HCEC 1CT (cell line): ENCODE data around the gene SLC25A15.
A peak's percentile ranks its signal among the peaks of the same experiment; 100 is the strongest.

ENCODE experiments used
- DNase-seq: peaks from one replicate; pipeline ENCODE4 v3.0.0-alpha.2; 2017

Gene SLC25A15

GRCh38 chr13:40789275-40790153 is at the start of gene SLC25A15:
TSS of gene SLC25A15 (plus strand) at chr13:40789611. CDS start at chr13:40793227, 3,616 bp downstream.
- peak; percentile 84 for DNase-seq

- DNase-seq: no peak
Observed at GRCh38 chr13:40749327-40749726, 40.1 kb upstream of the SLC25A15 start.

- no peak for DNase-seq
Observed at GRCh38 chr13:40755082-40755700, 34.2 kb upstream of the SLC25A15 start.

- no peak for DNase-seq
Observed at GRCh38 chr13:40756042-40756441, 33.4 kb upstream of the SLC25A15 start.

- no peak for DNase-seq
Observed at GRCh38 chr13:40758811-40759210, 30.6 kb upstream of the SLC25A15 start.

- peak; percentile 51 for DNase-seq
Observed at GRCh38 chr13:40762849-40763248, 26.6 kb upstream of the SLC25A15 start.

- no peak for DNase-seq
Observed at GRCh38 chr13:40764587-40765403, 24.6 kb upstream of the SLC25A15 start.

- no peak for DNase-seq
Observed at GRCh38 chr13:40765602-40766001, 23.8 kb upstream of the SLC25A15 start.

- DNase-seq: no peak
Observed at GRCh38 chr13:40769970-40770369, 19.4 kb upstream of the SLC25A15 start.

- no peak for DNase-seq
Observed at GRCh38 chr13:40770609-40770933, 18.8 kb upstream of the SLC25A15 start.

- peak; percentile 94 for DNase-seq
Observed at GRCh38 chr13:40770934-40771618, 18.3 kb upstream of the SLC25A15 start, which contains the start of gene MRPS31. TSS of gene MRPS31 (minus strand) at chr13:40771190. CDS start at chr13:40771136, 54 bp downstream.

GRCh38 chr13:40772765-40773473 is 16.5 kb upstream of the SLC25A15 start:
- DNase-seq: no peak

GRCh38 chr13:40774672-40775071 is 14.7 kb upstream of the SLC25A15 start:
- no peak for DNase-seq

GRCh38 chr13:40776232-40776631 is 13.2 kb upstream of the SLC25A15 start:
- DNase-seq: no peak

- peak; percentile 77 for DNase-seq
Observed at GRCh38 chr13:40776681-40777165, 12.7 kb upstream of the SLC25A15 start.

- DNase-seq: peak; percentile 48
Observed at GRCh38 chr13:40777166-40777808, 12.1 kb upstream of the SLC25A15 start.

GRCh38 chr13:40777809-40778175 is 11.6 kb upstream of the SLC25A15 start:
- DNase-seq: no peak

GRCh38 chr13:40779049-40779448 is 10.4 kb upstream of the SLC25A15 start:
- no peak for DNase-seq

GRCh38 chr13:40779796-40780285 is 9.6 kb upstream of the SLC25A15 start:
- no peak for DNase-seq

- DNase-seq: peak; percentile 24
Observed at GRCh38 chr13:40780822-40781401, 8.5 kb upstream of the SLC25A15 start.

- DNase-seq: no peak
Observed at GRCh38 chr13:40781717-40782116, 7.7 kb upstream of the SLC25A15 start.
